B cell (primary cell): ENCODE results near the gene MMP15. TPM values are rescaled to one million over a fixed set of nuclear protein-coding genes. Genes with fewer than 3 reads are reported as not detected.

Experiments
- ATAC-seq: fragments of 200-7000 bp; cut with Tn5 transposase; one replicate; pipeline ENCODE4 v1.10.0; 2021; ENCODE audit warnings: low read depth, mild to moderate bottlenecking, moderate number of reproducible peaks, moderate library complexity
- CTCF ChIA-PET: fragments of 350-600 bp; sonication (Branson Sonifier 250); formaldehyde crosslinking; loops from one replicate; lab custom pipeline; 2021; ENCODE audit warnings: antibody characterized with exemption, inconsistent platforms; lab: Charles Lee
- POLR2A ChIA-PET: fragments of 350-600 bp; sonication (Branson Sonifier 250); formaldehyde crosslinking; loops from one replicate; lab custom pipeline; 2021; ENCODE audit warnings: antibody characterized with exemption; lab: Charles Lee
- DNase-seq: peaks from one replicate; pipeline ENCODE4 v3.0.0; 2013
- H2AFZ ChIP-seq: 2 replicates; pipeline ENCODE4 v1.6.1; 2012; ENCODE audit warnings: mild to moderate bottlenecking, low read depth, low read length; ENCODE audit not compliant: insufficient read depth, poor library complexity, severe bottlenecking
- H3K27ac ChIP-seq, 2 donors: 1 replicate in 1 of 2; 2 replicates in 1 of 2; pipeline ENCODE4 v1.5.1; 2012 to 2013; ENCODE audit warnings: low read length in 2 of 2, mild to moderate bottlenecking in 2 of 2, moderate library complexity in 1 of 2
- H3K27me3 ChIP-seq, 4 experiments: fragments of 200-600 bp in 1 of 4; sonication (generic) in 1 of 4; replicated peaks in 1 of 4; 1 replicate in 2 of 4; 2 replicates in 2 of 4; pipeline versions ENCODE4 v1.6.1 to v1.7.0; 2013 to 2016; ENCODE audit warnings: low read length in 3 of 4, mild to moderate bottlenecking in 2 of 4, mixed read lengths in 1 of 4, moderate library complexity in 1 of 4; ENCODE audit not compliant: insufficient read depth in 4 of 4, control insufficient read depth in 3 of 4; ENCODE audit errors: control extremely low read depth in 1 of 4
- H3K36me3 ChIP-seq, 2 experiments: replicated peaks in 1 of 2; 1 replicate in 1 of 2; 2 replicates in 1 of 2; pipeline versions ENCODE4 v1.6.1 to v1.7.1; 2013; ENCODE audit warnings: low read length in 1 of 2; ENCODE audit not compliant: insufficient read depth in 2 of 2, control insufficient read depth in 1 of 2; ENCODE audit errors: control extremely low read depth in 1 of 2, extremely low read depth in 1 of 2
- H3K4me1 ChIP-seq, 2 donors: fragments of 200-600 bp in 1 of 2; sonication (generic) in 1 of 2; 1 replicate in 1 of 2; 2 replicates in 1 of 2; pipeline versions ENCODE4 v1.5.1 to v1.6.1; 2013 to 2017; ENCODE audit warnings: low read length in 2 of 2; ENCODE audit not compliant: control insufficient read depth in 2 of 2, insufficient read depth in 2 of 2
- H3K4me2 ChIP-seq: replicated peaks from 2 replicates; pipeline ENCODE3; 2012; ENCODE audit warnings: mild to moderate bottlenecking, low read depth, low read length; ENCODE audit not compliant: poor library complexity, severe bottlenecking
- H3K4me3 ChIP-seq, 5 experiments: fragments of 200-600 bp in 1 of 5; sonication (generic) in 1 of 5; 1 replicate in 3 of 5; 2 replicates in 2 of 5; pipeline versions ENCODE4 v1.5.1 to v1.7.0; 2011 to 2016; ENCODE audit warnings: low read length in 4 of 5, mild to moderate bottlenecking in 4 of 5, low read depth in 2 of 5, control low read depth in 1 of 5, moderate library complexity in 1 of 5; ENCODE audit not compliant: insufficient read depth in 1 of 5; ENCODE audit errors: control extremely low read depth in 1 of 5, extremely low read depth in 1 of 5
- H3K79me2 ChIP-seq: fragments of 200-600 bp; sonication (generic); one replicate; pipeline ENCODE4 v1.6.0; 2016; ENCODE audit warnings: low read length; ENCODE audit not compliant: control insufficient read depth, insufficient read depth
- H3K9ac ChIP-seq: fragments of 200-600 bp; sonication (generic); 2 replicates; pipeline ENCODE4 v1.6.1; 2017; ENCODE audit warnings: mild to moderate bottlenecking, low read length, moderate library complexity
- H3K9me3 ChIP-seq, 3 donors: one replicate each; pipeline versions ENCODE4 v1.6.1 to v1.7.1; 2013; ENCODE audit warnings: low read length in 2 of 3; ENCODE audit not compliant: control insufficient read depth in 2 of 3, insufficient read depth in 1 of 3; ENCODE audit errors: control extremely low read depth in 1 of 3
- H4K20me1 ChIP-seq: 2 replicates; pipeline ENCODE4 v1.6.0; 2012; ENCODE audit warnings: mild to moderate bottlenecking, low read length; ENCODE audit not compliant: insufficient read depth, control insufficient read depth, poor library complexity, severe bottlenecking
- H3K27ac Mint-ChIP-seq: one replicate; pipeline ENCODE4 v1.8.0; 2021; ENCODE audit warnings: mixed read lengths
- H3K27me3 Mint-ChIP-seq: one replicate; pipeline ENCODE4 v1.8.0; 2021; ENCODE audit warnings: mixed read lengths
- H3K4me1 Mint-ChIP-seq: one replicate; pipeline ENCODE4 v1.8.0; 2021; ENCODE audit warnings: mixed read lengths
- H3K4me3 Mint-ChIP-seq: one replicate; pipeline ENCODE4 v1.8.0; 2021; ENCODE audit warnings: mixed read lengths
- H3K9me3 Mint-ChIP-seq: one replicate; pipeline ENCODE4 v1.8.0; 2022; ENCODE audit warnings: mixed read lengths; ENCODE audit not compliant: insufficient read depth
- EZH2 ChIP-seq: IDR thresholded peaks from 2 replicates; pipeline ENCODE4 v1.6.1; 2012; ENCODE audit warnings: borderline replicate concordance, low read depth, mild to moderate bottlenecking, moderate library complexity, low read length; ENCODE audit not compliant: insufficient read depth, poor library complexity, severe bottlenecking
- WGBS: methylation state at CpG from one replicate; pipeline ENCODE4 v1.1.5; 2013; ENCODE audit warnings: missing lambda C conversion rate; ENCODE audit not compliant: insufficient coverage; 5-methylcytosine and 5-hydroxymethylcytosine counted together
- intact Hi-C: fragments of 100-400 bp; cut with micrococcal nuclease; formaldehyde crosslinking; loops from one replicate; pipeline ENCODE4 v1.10.0; 2022
- polyA plus RNA-seq: library from polyadenylated mRNA; depleted of rRNA; stranded (reverse); fragments of >200 nt; gene quantifications from 2 replicates; pipeline ENCODE4 v1.2.3, GENCODE V29; 2012
- total RNA-seq, 2 donors: library from RNA; stranded (reverse); fragments of 120-200 nt in 1 of 2; gene quantifications; 1 replicate in 1 of 2; 2 replicates in 1 of 2; pipeline versions ENCODE4 v1.2.3 to v1.2.4, GENCODE V29; 2013 to 2022
- TF ChIP-seq, protein P1 (sequence below): fragments of 200-600 bp; IDR thresholded peaks from one replicate; pipeline ENCODE4 v1.8.0; 2022; ENCODE audit warnings: antibody characterized with exemption, mild to moderate bottlenecking

Gene MMP15
- total and polyA plus RNA-seq, 2 donors (not counting 1 experiment from before 2014, with no cell fraction given), result not detected

DNA sequence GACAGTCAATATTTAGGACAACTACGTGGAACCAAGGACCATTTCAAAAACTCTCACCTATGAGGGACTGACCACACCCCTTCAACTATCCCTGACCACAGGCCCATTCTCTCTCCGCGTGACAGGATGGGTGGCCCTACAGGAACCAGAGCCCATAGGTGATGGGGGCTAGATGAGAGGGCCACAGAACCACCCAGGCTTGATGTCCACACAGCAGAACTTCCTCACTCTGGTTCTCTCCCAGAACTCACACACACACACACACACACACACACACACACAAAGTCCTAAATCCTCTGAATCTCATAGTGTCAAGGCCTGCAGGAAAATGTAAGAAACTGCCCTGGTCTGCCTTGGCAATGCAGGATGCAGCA, 26.6 kb upstream of the MMP15 start:
- H3K27me3 ChIP-seq, result no peaks in the 10 kb centered on the region
- peaks cover 22% of the 10 kb centered on the region for H3K79me2 ChIP-seq
- no peaks in the 10 kb centered on the region for H3K9me3 Mint-ChIP-seq
- H3K27me3 Mint-ChIP-seq, result no peaks in the 10 kb centered on the region
- no peak overlapping the region for H3K27ac ChIP-seq
- H3K4me1 ChIP-seq, result peaks cover 22 to 34% of the 10 kb centered on the region in 2 donors
- no peak overlapping the region for H3K9ac ChIP-seq
- POLR2A ChIA-PET, result interaction anchor here (0.6 kb wide), 1 partner anchor 403 kb away, joined by 3 read pairs; no protein-coding TSS in a partner anchor
- ATAC-seq (no peak), DNase-seq (no peak)
- peak overlapping the region in 1 of 5 experiments; percentile 85 for H3K4me3 ChIP-seq
- TF ChIP-seq, protein P1, sequence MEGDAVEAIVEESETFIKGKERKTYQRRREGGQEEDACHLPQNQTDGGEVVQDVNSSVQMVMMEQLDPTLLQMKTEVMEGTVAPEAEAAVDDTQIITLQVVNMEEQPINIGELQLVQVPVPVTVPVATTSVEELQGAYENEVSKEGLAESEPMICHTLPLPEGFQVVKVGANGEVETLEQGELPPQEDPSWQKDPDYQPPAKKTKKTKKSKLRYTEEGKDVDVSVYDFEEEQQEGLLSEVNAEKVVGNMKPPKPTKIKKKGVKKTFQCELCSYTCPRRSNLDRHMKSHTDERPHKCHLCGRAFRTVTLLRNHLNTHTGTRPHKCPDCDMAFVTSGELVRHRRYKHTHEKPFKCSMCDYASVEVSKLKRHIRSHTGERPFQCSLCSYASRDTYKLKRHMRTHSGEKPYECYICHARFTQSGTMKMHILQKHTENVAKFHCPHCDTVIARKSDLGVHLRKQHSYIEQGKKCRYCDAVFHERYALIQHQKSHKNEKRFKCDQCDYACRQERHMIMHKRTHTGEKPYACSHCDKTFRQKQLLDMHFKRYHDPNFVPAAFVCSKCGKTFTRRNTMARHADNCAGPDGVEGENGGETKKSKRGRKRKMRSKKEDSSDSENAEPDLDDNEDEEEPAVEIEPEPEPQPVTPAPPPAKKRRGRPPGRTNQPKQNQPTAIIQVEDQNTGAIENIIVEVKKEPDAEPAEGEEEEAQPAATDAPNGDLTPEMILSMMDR, result no peak
- TF ChIP-seq EZH2, result no peak
- CTCF ChIA-PET, result interaction anchor here (1.1 to 1.7 kb wide), 2 partner anchors 14 to 92 kb away, joined by 3 to 4 read pairs; no protein-coding TSS in a partner anchor
- H4K20me1 ChIP-seq, result peaks cover 41% of the 10 kb centered on the region
- intact Hi-C loops, result no loop called here
- peaks cover 0 to 21% of the 10 kb centered on the region in 2 experiments for H3K36me3 ChIP-seq
- H3K4me2 ChIP-seq, result peak overlapping the region; percentile 100
- no peak overlapping the region for H2AFZ ChIP-seq
- peak overlapping the region; percentile 81 for H3K4me3 Mint-ChIP-seq
- H3K4me1 Mint-ChIP-seq, result peaks cover 32% of the 10 kb centered on the region
- H3K9me3 ChIP-seq, result no peaks in the 10 kb centered on the region
- WGBS, result 92% methylated on average over 2 of the region's 3 CpGs
- peak overlapping the region; percentile 76 for H3K27ac Mint-ChIP-seq

DNA sequence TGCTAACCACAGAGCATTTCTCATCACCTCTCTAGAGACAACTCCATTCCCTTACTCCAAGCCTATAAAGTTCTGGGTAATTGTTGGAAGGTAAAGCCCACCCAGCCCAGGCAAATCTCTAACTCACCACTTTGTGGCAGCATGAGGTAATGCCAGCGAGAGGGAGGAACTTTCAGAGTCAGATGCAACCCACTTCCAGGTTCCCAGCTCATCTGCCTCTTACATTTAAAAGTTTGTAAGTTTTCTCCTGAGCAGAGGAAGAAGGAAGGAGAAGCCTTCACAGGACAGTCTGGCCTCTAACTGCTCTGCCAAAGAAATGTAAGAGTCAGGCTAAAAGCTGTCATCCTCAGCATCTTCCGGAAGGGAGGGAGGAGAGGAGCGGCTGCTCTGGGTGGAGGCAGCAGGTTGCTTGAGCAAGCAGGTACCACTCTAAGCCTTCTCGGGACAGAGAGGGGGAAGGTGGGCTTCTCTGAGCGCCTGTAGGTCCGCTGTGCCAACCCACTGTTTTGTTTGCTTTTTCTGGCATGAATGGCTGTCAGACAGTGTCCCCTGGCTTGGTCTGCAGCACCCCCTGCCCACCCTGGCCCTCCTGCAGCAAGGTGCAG, 26.1 kb upstream of the MMP15 start:
- TF ChIP-seq, protein P1, result no peak
- no peak for TF ChIP-seq EZH2
- peak overlapping the region; percentile 32 to 74 for H3K27ac ChIP-seq
- H2AFZ ChIP-seq, result peak overlapping the region; percentile 83
- Mint-ChIP-seq H3K27me3 (no peaks in the 10 kb centered on the region), H3K4me3 (peak overlapping the region; percentile 81), H3K4me1 (peaks cover 32% of the 10 kb centered on the region), H3K9me3 (no peaks in the 10 kb centered on the region), H3K27ac (peak overlapping the region; percentile 76)
- intact Hi-C loops, result no loop called here
- peaks cover 18% of the 10 kb centered on the region for H3K79me2 ChIP-seq
- H3K9ac ChIP-seq, result peak overlapping the region; percentile 90
- no peaks in the 10 kb centered on the region for H3K27me3 ChIP-seq
- ATAC-seq (no peak), DNase-seq (peak; percentile 51)
- CTCF ChIA-PET, result interaction anchor here (0.7 to 1.9 kb wide), 6 partner anchors 10 to 684 kb away, joined by 3 to 6 read pairs (median 3); no protein-coding TSS in a partner anchor
- peak overlapping the region; percentile 19 to 91 (median 85) for H3K4me3 ChIP-seq
- H3K4me2 ChIP-seq, result peak overlapping the region; percentile 100
- POLR2A ChIA-PET, result interaction anchor here (0.6 kb wide), 1 partner anchor 25 kb away, joined by 3 read pairs; no protein-coding TSS in a partner anchor
- H4K20me1 ChIP-seq, result peaks cover 37% of the 10 kb centered on the region
- peaks cover 0 to 25% of the 10 kb centered on the region in 2 experiments for H3K36me3 ChIP-seq
- no peaks in the 10 kb centered on the region for H3K9me3 ChIP-seq
- WGBS, result 6% methylated on average over 5 of the region's 6 CpGs
- H3K4me1 ChIP-seq, result peaks cover 21 to 33% of the 10 kb centered on the region in 2 donors
